GM23338 (cell line): ENCODE results near the gene NDUFB6. TPM values are rescaled to one million over a fixed set of nuclear protein-coding genes. Genes with fewer than 3 reads are reported as not detected.

Experiments used
- ATAC-seq: fragments of 200-7000 bp; cut with Tn5 transposase; 3 replicates; pipeline ENCODE4 v1.9.1; 2020
- DNase-seq: peaks from one replicate; pipeline ENCODE4 v3.0.0-alpha.2; 2015; ENCODE audit warnings: low spot score
- H2AFZ ChIP-seq: fragments of 200-600 bp; sonication (generic); 2 replicates; pipeline ENCODE4 v1.8.0; 2016; ENCODE audit warnings: antibody characterized with exemption, mild to moderate bottlenecking, moderate library complexity
- H3F3A ChIP-seq: fragments of 200-600 bp; sonication (generic); replicated peaks from 2 replicates; pipeline ENCODE4 v1.8.0; 2017; ENCODE audit warnings: antibody characterized with exemption, mixed run types, low read depth
- H3K27ac ChIP-seq: fragments of 200-600 bp; sonication (generic); 2 replicates; pipeline ENCODE4 v1.6.1; 2016; ENCODE audit warnings: low read depth
- H3K27me3 ChIP-seq: fragments of 200-600 bp; sonication (generic); 2 replicates; pipeline ENCODE4 v1.8.0; 2016; ENCODE audit warnings: mild to moderate bottlenecking, mixed run types, moderate library complexity; ENCODE audit not compliant: insufficient read depth
- H3K36me3 ChIP-seq: fragments of 200-600 bp; sonication (generic); 2 replicates; pipeline ENCODE4 v1.8.0; 2016; ENCODE audit warnings: mild to moderate bottlenecking; ENCODE audit not compliant: insufficient read depth
- H3K4me1 ChIP-seq: fragments of 200-600 bp; sonication (generic); 2 replicates; pipeline ENCODE4 v1.8.0; 2016; ENCODE audit warnings: mild to moderate bottlenecking, moderate library complexity; ENCODE audit not compliant: insufficient read depth
- H3K4me2 ChIP-seq: fragments of 200-600 bp; sonication (generic); 2 replicates; pipeline ENCODE4 v1.7.1; 2017; ENCODE audit warnings: mixed run types
- H3K4me3 ChIP-seq: fragments of 200-600 bp; sonication (generic); 2 replicates; pipeline ENCODE4 v1.6.1; 2016; ENCODE audit warnings: mixed run types
- H3K79me2 ChIP-seq: fragments of 200-600 bp; sonication (generic); replicated peaks from 2 replicates; pipeline ENCODE4 v1.8.0; 2017; ENCODE audit warnings: mild to moderate bottlenecking; ENCODE audit not compliant: insufficient read depth
- H3K9me2 ChIP-seq: fragments of 200-600 bp; sonication (generic); 2 replicates; pipeline ENCODE4 v1.8.0; 2017; ENCODE audit not compliant: insufficient read depth
- H4K20me1 ChIP-seq: fragments of 200-600 bp; sonication (generic); replicated peaks from 2 replicates; pipeline ENCODE4 v1.8.0; 2017; ENCODE audit warnings: mild to moderate bottlenecking; ENCODE audit not compliant: insufficient read depth
- H3K27ac Mint-ChIP-seq: 2 replicates; pipeline ENCODE4 v1.8.0; 2020; ENCODE audit warnings: inconsistent platforms, mild to moderate bottlenecking, moderate library complexity, mixed read lengths
- H3K27me3 Mint-ChIP-seq: 3 replicates; pipeline ENCODE4 v1.8.0; 2022; ENCODE audit warnings: low read depth, mild to moderate bottlenecking, moderate library complexity, mixed read lengths, inconsistent platforms; ENCODE audit not compliant: insufficient read depth, poor library complexity
- H3K36me3 Mint-ChIP-seq: 3 replicates; pipeline ENCODE4 v1.8.0; 2021; ENCODE audit warnings: low read depth, mild to moderate bottlenecking, inconsistent platforms, moderate library complexity, mixed read lengths
- H3K4me1 Mint-ChIP-seq: 3 replicates; pipeline ENCODE4 v1.8.0; 2020; ENCODE audit warnings: mild to moderate bottlenecking, inconsistent platforms, mixed read lengths
- H3K4me3 Mint-ChIP-seq: 3 replicates; pipeline ENCODE4 v1.8.0; 2021; ENCODE audit warnings: moderate library complexity, mild to moderate bottlenecking, inconsistent platforms, mixed read lengths
- H3K9me3 Mint-ChIP-seq: 3 replicates; pipeline ENCODE4 v1.8.0; 2020; ENCODE audit warnings: moderate library complexity, mild to moderate bottlenecking, inconsistent platforms, mixed read lengths
- ETS1 ChIP-seq: IDR thresholded peaks from 2 replicates; pipeline ENCODE4 v1.6.1; 2016; ENCODE audit warnings: antibody characterized with exemption
- EZH2 ChIP-seq: fragments of 200-600 bp; sonication (generic); IDR thresholded peaks from one replicate; pipeline ENCODE4 v1.8.0; 2017; ENCODE audit warnings: antibody characterized with exemption, mild to moderate bottlenecking, low read depth; ENCODE audit not compliant: unreplicated experiment
- EZH2phosphoT487 ChIP-seq: fragments of 200-600 bp; sonication (generic); IDR thresholded peaks from one replicate; pipeline ENCODE4 v1.8.1; 2018; ENCODE audit warnings: antibody characterized with exemption; ENCODE audit not compliant: unreplicated experiment
- NANOG ChIP-seq: IDR thresholded peaks from 2 replicates; pipeline ENCODE4 v1.6.1; 2016; ENCODE audit warnings: antibody characterized with exemption, borderline replicate concordance
- REST ChIP-seq: IDR thresholded peaks from one replicate; pipeline ENCODE4 v1.6.1; 2018; ENCODE audit warnings: antibody characterized with exemption; ENCODE audit not compliant: unreplicated experiment
- STAT1 ChIP-seq: IDR thresholded peaks from one replicate; pipeline ENCODE4 v1.6.1; 2016; ENCODE audit warnings: antibody characterized with exemption; ENCODE audit not compliant: unreplicated experiment
- ZNF114 ChIP-seq: fragments of 250-450 bp; sonication (Bioruptor Pico); IDR thresholded peaks from 2 replicates; pipeline ENCODE4 v1.5.0; 2020; ENCODE audit warnings: mild to moderate bottlenecking, moderate library complexity
- ZNF462 ChIP-seq: fragments of 250-450 bp; sonication (Bioruptor Pico); IDR thresholded peaks from 2 replicates; pipeline ENCODE4 v1.5.0; 2020; ENCODE audit warnings: mild to moderate bottlenecking, moderate library complexity
- polyA plus RNA-seq: library from polyadenylated mRNA; unstranded; fragments of >200 nt; fragmentation: Nextera tagmentation; extraction: Ambion mirVana; gene quantifications from 2 replicates; pipeline ENCODE4 v1.2.1, GENCODE V29; 2016
- total RNA-seq: library from RNA; depleted of rRNA; stranded (reverse); fragments of >200 nt; shearing (Covaris generic); gene quantifications from 2 replicates; pipeline ENCODE4 v1.2.3, GENCODE V29; 2014

NDUFB6 gene
- total and polyA plus RNA-seq, 2 experiments from 2014 or later = 56.5 to 231 TPM

DNA sequence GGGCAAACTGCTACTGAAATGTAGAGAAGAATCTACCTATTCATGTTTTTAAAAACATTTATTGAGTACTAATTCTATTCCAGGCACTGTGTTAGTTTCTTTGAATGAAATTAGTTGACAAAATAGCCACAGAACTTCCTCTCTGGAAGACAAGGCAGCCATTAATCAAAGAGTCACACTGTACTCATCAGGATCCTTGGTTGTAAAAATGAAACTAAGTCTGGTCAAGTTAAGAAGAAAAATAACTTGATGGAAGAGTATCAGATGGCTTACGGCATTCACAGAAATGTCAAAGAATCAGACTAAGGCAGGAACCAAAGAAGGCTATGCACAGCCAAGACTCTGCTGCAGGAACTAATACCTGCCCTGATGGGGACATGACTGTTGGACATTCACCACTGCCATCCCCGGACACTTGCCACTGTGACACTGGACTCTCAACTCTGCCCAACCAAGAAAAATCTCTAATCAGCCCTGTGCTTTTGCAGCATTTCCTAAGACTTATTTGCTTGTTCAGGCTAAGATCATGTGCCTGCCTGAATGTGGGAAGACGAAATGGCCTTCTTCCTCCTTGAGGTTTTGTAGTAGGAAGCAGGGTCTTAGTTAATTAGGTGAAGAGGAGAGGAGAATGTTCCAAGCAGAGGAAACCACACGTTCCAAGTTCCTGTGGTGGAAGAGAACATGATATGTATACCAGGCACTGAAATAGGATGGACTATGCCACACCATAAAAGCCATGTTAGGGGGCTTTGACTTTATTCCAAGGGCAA is 23.3 kb upstream of the NDUFB6 start:
- H3K4me2 ChIP-seq = no peak overlapping the region
- Mint-ChIP-seq H3K4me1 (no peaks in the 10 kb centered on the region), H3K4me3 (no peak overlapping the region), H3K36me3 (no peaks in the 10 kb centered on the region), H3K9me3 (no peaks in the 10 kb centered on the region; the same call in 2 of the 3 replicates), H3K27me3 (no peaks in the 10 kb centered on the region), H3K27ac (no peak overlapping the region)
- no peak overlapping the region for H3K27ac ChIP-seq
- H2AFZ ChIP-seq = no peak overlapping the region
- H3K79me2 ChIP-seq = no peaks in the 10 kb centered on the region
- no peaks in the 10 kb centered on the region for H3K27me3 ChIP-seq
- no peak for DNase-seq
- ATAC-seq = no peak
- no peak overlapping the region for H3K4me3 ChIP-seq
- TF ChIP-seq EZH2phosphoT487 = no peak
- TF ChIP-seq EZH2 = no peak
- no peak for TF ChIP-seq REST
- TF ChIP-seq ZNF114 (CRISPR knock-in tag) = no peak
- TF ChIP-seq STAT1 = no peak
- TF ChIP-seq ETS1 = no peak
- no peak for TF ChIP-seq NANOG
- no peak for TF ChIP-seq ZNF462 (CRISPR knock-in tag)
- peaks cover 9% of the 10 kb centered on the region; the same call in 1 of the 2 replicates for H3K9me2 ChIP-seq
- H3K4me1 ChIP-seq = no peaks in the 10 kb centered on the region
- H3K36me3 ChIP-seq = no peaks in the 10 kb centered on the region
- no peaks in the 10 kb centered on the region for H4K20me1 ChIP-seq
- H3F3A ChIP-seq = no peaks in the 10 kb centered on the region
